ENCODE data around the gene DIS3L2. TPM values are rescaled to one million over a fixed set of nuclear protein-coding genes. Genes with fewer than 3 reads are reported as not detected.

Gene DIS3L2
- total and polyA plus RNA-seq, 2 experiments from 2014 or later: 15.2 to 25.3 TPM

DNA sequence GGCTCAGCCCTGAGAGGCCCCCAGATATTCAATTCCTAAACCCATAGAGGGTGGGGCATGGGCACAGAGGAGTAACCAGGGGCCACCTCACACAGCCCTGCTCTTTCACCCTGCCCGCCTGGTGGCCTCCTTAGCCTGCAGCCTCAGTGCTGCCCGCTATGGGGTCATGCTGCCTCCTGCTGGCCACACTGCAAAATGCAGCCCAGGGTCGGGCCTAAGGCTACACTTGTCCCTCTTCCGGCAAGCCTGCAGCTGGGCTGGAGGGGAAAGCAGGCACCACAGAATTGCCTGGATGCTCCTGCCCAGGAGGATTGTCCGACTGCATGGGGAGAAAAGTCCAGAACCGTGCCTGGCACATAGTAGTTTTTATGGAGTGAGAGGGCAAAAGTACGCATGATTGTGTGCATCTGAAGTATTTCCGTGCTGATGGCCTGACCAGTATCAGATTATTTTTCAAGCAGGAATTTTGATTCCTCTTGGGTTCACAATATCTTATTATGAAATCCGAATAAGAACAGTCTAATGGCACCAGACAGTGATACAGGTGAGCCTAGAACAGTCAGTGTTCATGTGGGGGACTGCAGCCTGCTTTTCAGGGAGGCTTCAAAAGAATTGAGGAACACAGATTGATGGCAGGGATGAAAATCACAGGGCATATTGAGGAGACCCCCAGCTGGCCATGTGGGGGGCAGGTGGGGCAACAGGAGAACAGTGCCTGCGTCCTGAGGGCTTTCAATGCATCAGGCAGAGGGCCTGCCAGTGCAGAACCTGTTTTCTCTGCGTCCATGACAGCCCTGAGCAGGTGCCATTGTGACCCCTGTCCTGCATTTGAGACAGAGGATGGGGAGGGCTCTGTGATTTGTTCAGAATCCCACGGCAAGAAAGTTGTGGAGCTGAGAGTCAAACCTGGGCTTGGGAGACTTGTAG, 365.9 kb downstream of the DIS3L2 start:
- Mint-ChIP-seq H3K9me3 (no peaks in the 10 kb centered on the region), H3K27ac (no peak overlapping the region), H3K4me3 (no peak overlapping the region), H3K4me1 (peaks cover 10% of the 10 kb centered on the region), H3K27me3 (ENCODE audit: insufficient read depth, low read depth, poor library complexity) (peaks cover 6% of the 10 kb centered on the region), H3K36me3 (ENCODE audit: low read depth) (no peaks in the 10 kb centered on the region; the same call in 2 of the 3 replicates)
- Histone ChIP-seq H4K20me1 (replicated peaks; ENCODE audit: insufficient read depth) (no peaks in the 10 kb centered on the region), H3K4me2 (no peak overlapping the region), H3K27ac (ENCODE audit: low read depth) (no peak overlapping the region), H3K27me3 (ENCODE audit: insufficient read depth) (no peaks in the 10 kb centered on the region), H3K4me1 (ENCODE audit: insufficient read depth) (no peaks in the 10 kb centered on the region), H3K9me2 (ENCODE audit: insufficient read depth) (no peaks in the 10 kb centered on the region), H3F3A (replicated peaks; ENCODE audit: low read depth) (no peaks in the 10 kb centered on the region), H2AFZ (no peak overlapping the region), H3K4me3 (no peak overlapping the region), H3K36me3 (ENCODE audit: insufficient read depth) (no peaks in the 10 kb centered on the region), H3K79me2 (replicated peaks; ENCODE audit: insufficient read depth) (no peaks in the 10 kb centered on the region)
- peak; percentile 85 for DNase-seq (ENCODE audit: low spot score)
- TF ChIP-seq JUNB (IDR thresholded peaks at IDR 0.05; ENCODE audit: unreplicated experiment) (no peak), EZH2 (IDR thresholded peaks at IDR 0.05; ENCODE audit: low read depth, unreplicated experiment) (no peak), STAT1 (IDR thresholded peaks at IDR 0.05; ENCODE audit: unreplicated experiment) (no peak)
- TF ChIP-seq, protein P1, sequence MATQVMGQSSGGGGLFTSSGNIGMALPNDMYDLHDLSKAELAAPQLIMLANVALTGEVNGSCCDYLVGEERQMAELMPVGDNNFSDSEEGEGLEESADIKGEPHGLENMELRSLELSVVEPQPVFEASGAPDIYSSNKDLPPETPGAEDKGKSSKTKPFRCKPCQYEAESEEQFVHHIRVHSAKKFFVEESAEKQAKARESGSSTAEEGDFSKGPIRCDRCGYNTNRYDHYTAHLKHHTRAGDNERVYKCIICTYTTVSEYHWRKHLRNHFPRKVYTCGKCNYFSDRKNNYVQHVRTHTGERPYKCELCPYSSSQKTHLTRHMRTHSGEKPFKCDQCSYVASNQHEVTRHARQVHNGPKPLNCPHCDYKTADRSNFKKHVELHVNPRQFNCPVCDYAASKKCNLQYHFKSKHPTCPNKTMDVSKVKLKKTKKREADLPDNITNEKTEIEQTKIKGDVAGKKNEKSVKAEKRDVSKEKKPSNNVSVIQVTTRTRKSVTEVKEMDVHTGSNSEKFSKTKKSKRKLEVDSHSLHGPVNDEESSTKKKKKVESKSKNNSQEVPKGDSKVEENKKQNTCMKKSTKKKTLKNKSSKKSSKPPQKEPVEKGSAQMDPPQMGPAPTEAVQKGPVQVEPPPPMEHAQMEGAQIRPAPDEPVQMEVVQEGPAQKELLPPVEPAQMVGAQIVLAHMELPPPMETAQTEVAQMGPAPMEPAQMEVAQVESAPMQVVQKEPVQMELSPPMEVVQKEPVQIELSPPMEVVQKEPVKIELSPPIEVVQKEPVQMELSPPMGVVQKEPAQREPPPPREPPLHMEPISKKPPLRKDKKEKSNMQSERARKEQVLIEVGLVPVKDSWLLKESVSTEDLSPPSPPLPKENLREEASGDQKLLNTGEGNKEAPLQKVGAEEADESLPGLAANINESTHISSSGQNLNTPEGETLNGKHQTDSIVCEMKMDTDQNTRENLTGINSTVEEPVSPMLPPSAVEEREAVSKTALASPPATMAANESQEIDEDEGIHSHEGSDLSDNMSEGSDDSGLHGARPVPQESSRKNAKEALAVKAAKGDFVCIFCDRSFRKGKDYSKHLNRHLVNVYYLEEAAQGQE (IDR thresholded peaks at IDR 0.05; ENCODE audit: unreplicated experiment): no peak
- TF ChIP-seq, protein P2, sequence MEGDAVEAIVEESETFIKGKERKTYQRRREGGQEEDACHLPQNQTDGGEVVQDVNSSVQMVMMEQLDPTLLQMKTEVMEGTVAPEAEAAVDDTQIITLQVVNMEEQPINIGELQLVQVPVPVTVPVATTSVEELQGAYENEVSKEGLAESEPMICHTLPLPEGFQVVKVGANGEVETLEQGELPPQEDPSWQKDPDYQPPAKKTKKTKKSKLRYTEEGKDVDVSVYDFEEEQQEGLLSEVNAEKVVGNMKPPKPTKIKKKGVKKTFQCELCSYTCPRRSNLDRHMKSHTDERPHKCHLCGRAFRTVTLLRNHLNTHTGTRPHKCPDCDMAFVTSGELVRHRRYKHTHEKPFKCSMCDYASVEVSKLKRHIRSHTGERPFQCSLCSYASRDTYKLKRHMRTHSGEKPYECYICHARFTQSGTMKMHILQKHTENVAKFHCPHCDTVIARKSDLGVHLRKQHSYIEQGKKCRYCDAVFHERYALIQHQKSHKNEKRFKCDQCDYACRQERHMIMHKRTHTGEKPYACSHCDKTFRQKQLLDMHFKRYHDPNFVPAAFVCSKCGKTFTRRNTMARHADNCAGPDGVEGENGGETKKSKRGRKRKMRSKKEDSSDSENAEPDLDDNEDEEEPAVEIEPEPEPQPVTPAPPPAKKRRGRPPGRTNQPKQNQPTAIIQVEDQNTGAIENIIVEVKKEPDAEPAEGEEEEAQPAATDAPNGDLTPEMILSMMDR (conservative IDR thresholded peaks at IDR 0.05; ENCODE audit: low read depth in 2 of 2): peak; percentile 87 to 90
- peak; percentile 75 for ATAC-seq

DNA sequence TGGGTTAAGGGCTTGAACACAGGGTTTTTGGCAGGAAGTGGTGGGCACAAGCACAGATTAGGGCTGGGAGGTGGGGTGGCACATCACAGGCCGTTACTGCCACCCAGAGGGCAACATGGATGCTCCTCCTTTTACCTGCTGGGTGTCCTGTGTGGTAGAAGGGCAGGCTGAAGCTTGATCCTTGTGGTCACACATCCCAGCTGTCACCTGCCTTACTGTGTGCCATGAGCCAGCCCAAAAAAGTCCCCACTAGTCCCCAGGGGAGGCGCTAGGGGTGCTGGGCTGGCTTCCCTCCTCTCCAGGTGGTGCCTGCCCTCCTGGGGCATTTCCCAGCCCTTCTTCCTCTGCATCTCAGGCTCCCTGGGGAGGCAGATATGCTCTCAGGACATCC, 366.5 kb downstream of the DIS3L2 start:
- Histone ChIP-seq H3K27me3 (ENCODE audit: insufficient read depth) (no peaks in the 10 kb centered on the region), H3K4me1 (ENCODE audit: insufficient read depth) (no peaks in the 10 kb centered on the region), H2AFZ (no peak overlapping the region), H3K36me3 (ENCODE audit: insufficient read depth) (no peaks in the 10 kb centered on the region), H3K79me2 (replicated peaks; ENCODE audit: insufficient read depth) (no peaks in the 10 kb centered on the region), H3F3A (replicated peaks; ENCODE audit: low read depth) (no peaks in the 10 kb centered on the region), H3K4me3 (no peak overlapping the region), H3K4me2 (no peak overlapping the region), H3K27ac (ENCODE audit: low read depth) (no peak overlapping the region), H4K20me1 (replicated peaks; ENCODE audit: insufficient read depth) (no peaks in the 10 kb centered on the region), H3K9me2 (ENCODE audit: insufficient read depth) (no peaks in the 10 kb centered on the region)
- peaks cover 7% of the 10 kb centered on the region for H3K4me1 Mint-ChIP-seq
- no peak overlapping the region for H3K4me3 Mint-ChIP-seq
- H3K27ac Mint-ChIP-seq: no peak overlapping the region
- H3K36me3 Mint-ChIP-seq (ENCODE audit: low read depth): no peaks in the 10 kb centered on the region; the same call in 2 of the 3 replicates
- DNase-seq (ENCODE audit: low spot score): no peak
- ATAC-seq: no peak
- H3K9me3 Mint-ChIP-seq: no peaks in the 10 kb centered on the region
- peaks cover 6% of the 10 kb centered on the region for H3K27me3 Mint-ChIP-seq (ENCODE audit: insufficient read depth, low read depth, poor library complexity)
- TF ChIP-seq, protein P2 (conservative IDR thresholded peaks at IDR 0.05; ENCODE audit: low read depth in 2 of 2): peak in 1 of 2 experiments; percentile 36; a peak in 2 of 4 replicates
- TF ChIP-seq ZNF331 (CRISPR knock-in tag; IDR thresholded peaks at IDR 0.05; ENCODE audit: low read depth): no peak
